ENCODE results near the gene MKRN2.
"Not testable (repeated sequence)": the region's sequence is repeated elsewhere in the genome, so short reads cannot be mapped to it uniquely, and the experiment has no call there.

The MKRN2 gene

GRCh38 chr3:12588039-12589009, 31.4 kb downstream of the MKRN2 start:
- DNase-seq (ENCODE audit: low read depth), result no peak

DNA sequence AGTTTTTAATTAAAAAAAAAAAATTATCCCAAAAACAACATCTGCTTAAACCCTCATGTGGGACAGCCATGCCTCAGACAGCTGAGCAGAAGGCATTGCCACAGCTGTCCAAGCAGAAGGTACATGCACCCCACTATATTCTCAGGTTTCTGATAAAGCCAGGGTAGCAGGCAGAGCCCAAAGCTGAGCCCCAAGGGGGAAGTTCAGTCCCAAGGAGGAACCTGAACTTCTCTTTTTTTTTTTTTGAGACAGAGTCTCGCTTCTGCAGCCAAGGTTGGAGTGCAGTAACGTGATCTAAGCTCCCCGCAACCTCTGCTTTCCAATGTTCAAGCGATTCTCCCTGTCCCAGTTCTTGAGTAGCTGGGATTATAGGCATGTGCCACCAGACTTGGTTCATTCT, 33.2 kb downstream of the MKRN2 start:
- DNase-seq (ENCODE audit: low read depth), result no peak

GRCh38 chr3:12591456-12591855, 34.6 kb downstream of the MKRN2 start:
- no peak for DNase-seq (ENCODE audit: low read depth)

DNA sequence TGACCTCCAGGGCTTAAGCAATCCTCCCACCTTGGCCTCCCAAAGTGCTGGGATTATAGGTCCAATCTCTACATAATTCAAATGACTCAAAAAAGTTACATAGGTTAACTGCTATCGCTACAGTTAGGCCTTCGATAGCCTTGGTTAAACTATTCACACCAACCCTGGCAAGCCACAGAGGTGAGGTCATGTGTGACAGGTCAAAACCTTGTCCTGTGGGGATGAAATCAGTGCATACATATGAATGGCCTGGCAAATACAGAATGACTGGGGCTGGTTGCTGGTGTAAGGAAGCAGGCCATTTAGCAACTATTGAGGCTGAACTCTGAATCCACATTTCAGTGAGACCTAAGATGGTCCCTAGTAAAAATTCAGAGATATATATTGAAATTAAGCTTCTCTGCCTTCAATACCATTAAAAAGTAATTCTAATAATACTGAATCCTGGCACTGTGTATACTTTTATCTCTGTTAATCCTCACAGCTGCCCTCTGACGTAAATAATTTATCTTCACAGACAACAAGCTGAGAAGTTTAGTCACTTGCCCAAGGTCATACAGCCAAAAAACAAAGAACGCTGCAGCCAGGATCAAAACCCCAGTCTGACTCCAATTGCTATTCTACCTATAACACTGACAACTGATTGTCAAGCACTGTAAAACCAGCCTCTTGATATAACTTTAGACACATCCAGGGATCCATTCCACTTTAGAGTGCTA, 35.3 kb downstream of the MKRN2 start:
- DNase-seq (ENCODE audit: low read depth), result no peak

DNA sequence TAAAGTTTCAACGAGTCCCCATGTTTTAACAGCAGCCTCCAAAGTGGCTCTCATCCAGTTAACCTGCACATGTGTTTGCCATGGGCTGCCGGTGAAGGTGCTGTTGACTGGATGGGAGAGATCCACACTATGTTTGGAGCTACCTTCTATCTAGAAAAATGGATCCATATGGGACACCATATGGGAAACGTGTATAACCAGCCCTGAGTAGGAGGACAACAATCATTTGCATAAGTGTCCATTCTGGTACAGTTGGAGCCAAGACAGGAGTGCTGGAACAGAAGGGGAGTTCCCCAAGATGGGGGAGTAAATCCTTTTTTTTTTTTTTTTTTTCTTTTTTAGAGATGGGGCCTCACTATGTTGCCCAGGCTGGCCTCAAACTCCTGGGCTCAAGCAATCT, 36.6 kb downstream of the MKRN2 start:
- DNase-seq (ENCODE audit: low read depth), result no peak

- DNase-seq (ENCODE audit: low read depth), result no peak
These were observed 42.0 kb downstream of the MKRN2 start for GRCh38 chr3:12598890-12599289.

GRCh38 chr3:12601072-12601471, 44.2 kb downstream of the MKRN2 start:
- no peak for DNase-seq (ENCODE audit: low read depth)

- no peak for DNase-seq (ENCODE audit: low read depth)
These were observed 47.1 kb downstream of the MKRN2 start for GRCh38 chr3:12603969-12604368.

DNA sequence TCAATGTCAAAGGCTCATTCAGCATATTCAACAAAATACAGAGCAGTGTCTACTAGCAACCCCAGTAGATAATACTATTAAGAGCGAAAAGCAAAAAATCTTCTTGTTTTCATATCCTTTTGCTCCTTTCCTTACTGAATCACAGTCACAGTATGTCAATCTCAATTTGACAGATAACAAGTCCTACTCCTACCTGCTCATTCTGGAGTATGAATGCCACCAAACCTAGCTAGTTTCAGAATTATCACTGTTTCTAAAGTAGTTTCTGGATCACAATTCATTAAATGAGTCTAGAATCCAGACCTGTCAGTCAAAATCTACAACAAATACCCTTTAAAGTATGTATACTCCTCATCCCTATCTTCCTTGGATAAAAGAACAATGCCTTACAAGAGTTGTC, 51.5 kb downstream of the MKRN2 start:
- no peak for DNase-seq (ENCODE audit: low read depth)

GRCh38 chr3:12611117-12611516, 54.2 kb downstream of the MKRN2 start:
- DNase-seq (ENCODE audit: low read depth), result no peak

DNA sequence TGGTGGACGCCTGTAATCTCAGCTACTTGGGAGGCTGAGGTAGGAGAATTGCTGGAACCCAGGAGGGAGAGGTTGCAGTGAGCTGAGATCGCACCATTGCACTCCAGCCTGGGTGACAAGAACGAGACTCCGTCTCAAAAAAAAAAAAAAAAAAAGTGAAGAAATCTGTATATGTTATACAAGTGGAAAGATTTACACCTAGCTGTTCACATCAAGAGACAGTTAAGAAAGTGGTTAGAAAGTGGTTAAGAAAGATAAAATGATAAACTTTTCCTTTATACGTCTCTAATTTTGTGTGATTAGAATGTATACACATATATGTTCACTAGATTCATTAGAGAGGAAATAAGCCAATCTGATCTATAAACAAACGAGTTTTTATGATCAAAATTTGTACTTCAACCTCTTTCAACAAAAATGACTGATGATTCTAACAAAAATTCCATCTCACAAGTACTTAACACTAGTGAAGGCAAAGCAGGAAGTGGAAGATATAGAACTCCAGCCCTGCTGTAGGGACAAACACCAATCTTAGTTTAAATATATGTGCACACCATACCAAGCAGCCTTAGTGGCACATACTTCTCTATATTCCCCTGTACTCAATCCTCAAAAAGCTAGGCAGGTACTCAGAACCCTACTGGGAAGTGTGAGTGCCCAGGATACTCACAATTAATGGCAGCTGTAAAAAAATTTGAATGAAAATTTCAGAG, 55.8 kb downstream of the MKRN2 start:
- DNase-seq (ENCODE audit: low read depth), result no peak

GRCh38 chr3:12613250-12613649, 56.4 kb downstream of the MKRN2 start:
- no peak for DNase-seq (ENCODE audit: low read depth)

DNA sequence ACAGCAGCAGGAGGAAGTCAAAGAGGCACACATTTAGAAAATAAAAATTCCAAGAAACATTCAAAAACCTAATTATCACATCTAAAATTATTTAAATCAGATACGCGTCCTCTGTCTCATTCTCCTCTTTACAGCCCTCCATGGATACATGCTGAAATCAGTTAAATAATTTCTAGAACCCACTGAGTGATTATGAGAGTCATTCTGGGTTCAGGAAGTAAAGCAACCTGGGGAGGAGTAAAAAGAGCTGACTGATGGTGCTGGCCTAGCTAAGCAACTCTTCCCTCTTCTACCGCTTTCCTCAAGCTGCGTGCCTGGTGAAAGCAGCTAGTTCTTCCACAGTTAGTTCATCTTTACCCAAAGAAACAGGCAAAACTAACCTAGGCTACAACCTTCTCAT, 58.4 kb downstream of the MKRN2 start:
- no peak for DNase-seq (ENCODE audit: low read depth)

DNA sequence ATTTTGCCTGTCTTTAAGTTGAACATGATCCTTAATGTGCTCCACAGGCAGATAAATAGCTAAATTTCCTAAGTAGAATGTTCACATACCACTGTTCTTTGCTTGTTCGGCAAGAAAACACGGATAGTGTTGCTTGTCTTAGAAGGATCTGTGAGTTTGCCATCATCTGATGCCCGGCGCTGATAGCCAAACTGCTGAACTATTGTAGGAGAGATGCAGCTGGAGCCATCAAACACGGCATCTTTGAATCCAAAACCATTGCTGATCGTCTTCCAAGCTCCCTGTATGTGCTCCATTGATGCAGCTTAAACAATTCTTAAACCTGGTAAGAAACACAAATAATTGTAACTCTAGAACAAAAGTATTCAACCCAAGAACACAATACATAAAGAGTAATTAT, 61.5 kb downstream of the MKRN2 start:
- no peak for DNase-seq (ENCODE audit: low read depth)

DNA sequence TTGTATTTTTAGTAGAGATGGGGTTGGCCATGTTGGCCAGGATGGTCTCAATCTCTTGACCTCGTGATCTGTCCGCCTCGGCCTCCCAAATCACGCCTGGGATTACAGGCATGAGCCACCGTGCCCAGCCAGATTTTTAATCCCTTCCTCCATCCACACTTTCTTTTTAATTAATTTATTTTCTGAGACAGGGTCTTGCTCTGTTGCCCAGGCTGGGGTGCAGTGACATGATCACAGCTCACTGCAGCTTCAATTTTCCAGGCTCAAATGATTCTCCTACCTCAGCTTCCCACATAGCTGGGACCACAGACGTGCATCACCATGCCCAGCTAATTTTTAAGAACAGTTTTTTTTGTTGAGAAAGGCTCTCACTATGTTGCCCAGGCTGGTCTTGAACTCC, 63.4 kb downstream of the MKRN2 start:
- no peak for DNase-seq (ENCODE audit: low read depth)

GRCh38 chr3:12620729-12621128, 63.8 kb downstream of the MKRN2 start:
- DNase-seq (ENCODE audit: low read depth), result no peak

DNA sequence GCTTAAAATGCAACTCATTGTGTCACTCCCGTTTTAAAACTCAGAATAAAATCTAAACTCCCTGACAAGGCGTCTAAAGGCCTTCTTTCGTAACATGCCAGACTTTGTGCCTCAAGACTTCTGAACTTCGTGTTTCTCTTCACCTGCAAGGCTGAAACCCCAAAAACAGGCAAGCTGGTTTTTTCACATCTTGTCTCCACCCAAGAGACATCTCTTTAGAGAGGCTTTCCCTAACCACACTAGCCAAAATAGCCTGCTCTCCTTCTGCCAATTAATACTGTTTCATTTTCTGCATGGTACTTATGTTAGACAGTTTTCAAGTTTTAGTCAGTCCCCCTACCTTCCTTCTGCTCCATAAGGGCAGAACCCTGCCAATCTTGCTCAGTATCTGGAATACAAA, 65.4 kb downstream of the MKRN2 start:
- no peak for DNase-seq (ENCODE audit: low read depth)

DNA sequence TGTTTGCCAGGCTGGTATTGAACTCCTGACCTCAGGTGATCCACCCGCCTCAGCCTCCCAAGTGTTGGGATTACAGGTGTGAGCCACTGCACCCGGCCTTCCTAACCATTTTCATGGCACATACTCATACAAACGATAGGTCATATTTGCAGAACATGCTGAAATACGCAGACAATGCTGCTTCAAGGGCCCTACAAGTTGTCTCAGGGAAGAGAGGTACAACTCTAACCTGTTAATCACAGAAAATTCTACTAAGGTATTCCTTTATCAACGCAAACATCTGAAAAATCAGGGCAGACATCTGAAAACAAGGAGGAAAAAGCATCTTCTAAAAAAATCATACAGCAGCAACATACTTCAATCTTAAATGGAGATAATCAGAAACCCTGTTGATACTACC, 67.2 kb downstream of the MKRN2 start:
- no peak for DNase-seq (ENCODE audit: low read depth)

DNA sequence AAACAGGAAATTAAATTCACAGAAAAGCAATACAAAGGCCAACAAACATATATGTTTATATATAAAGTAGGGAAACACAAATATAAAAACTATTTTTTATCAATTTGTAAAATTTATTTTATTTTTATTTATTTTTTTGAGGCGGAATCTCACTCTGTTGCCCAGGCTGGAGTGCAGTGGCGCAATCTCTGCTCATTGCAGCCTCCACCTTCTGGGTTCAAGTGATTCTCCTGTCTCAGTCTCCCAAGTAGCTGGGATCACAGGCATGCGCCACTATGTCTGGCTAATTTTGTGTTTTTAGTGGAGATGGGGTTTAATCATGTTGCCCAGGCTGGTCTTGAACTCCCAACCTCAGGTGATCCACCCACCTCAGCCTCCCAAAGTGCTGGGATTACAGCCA, 68.1 kb downstream of the MKRN2 start:
- DNase-seq (ENCODE audit: low read depth), result not testable (repeated sequence)

DNA sequence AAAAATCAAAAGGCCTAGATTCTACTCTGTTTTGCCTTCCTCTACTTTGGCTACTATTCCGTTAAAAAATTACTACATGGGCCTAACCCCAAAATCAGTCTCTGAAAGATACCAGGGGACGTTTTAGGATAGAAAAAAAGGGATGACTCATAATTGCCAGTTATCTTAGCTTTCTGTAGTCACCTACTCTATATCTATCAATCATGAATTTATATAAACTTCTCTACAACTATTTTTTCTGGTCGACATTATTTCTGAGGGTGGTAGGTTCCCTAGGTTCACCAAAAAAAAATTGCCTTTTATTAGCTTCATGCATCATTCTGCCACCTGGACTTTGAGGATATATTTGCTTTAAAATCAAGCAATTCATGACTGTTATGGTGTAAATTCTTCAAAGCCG, 70.5 kb downstream of the MKRN2 start:
- DNase-seq (ENCODE audit: low read depth), result no peak

DNA sequence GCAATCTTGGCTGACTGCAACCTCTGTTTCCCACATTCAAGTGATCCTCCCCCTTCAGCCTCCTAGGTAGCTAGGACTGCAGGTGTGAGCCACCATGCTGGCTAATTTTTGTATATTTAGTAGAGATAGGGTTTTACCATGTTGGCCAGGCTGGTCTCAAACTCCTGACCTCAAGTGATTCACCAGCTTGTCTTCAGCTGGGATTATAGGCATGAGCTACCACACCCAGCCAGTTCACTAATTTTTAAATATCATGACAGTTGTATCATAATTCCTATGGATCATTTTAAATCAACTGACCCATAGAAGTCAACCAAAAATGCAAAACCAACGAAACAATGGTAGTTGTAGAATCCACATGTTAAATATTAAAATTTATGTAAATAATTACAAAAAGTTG, 71.9 kb downstream of the MKRN2 start:
- no peak for DNase-seq (ENCODE audit: low read depth)

GRCh38 chr3:12629560-12629959, 72.7 kb downstream of the MKRN2 start:
- DNase-seq (ENCODE audit: low read depth), result no peak

DNA sequence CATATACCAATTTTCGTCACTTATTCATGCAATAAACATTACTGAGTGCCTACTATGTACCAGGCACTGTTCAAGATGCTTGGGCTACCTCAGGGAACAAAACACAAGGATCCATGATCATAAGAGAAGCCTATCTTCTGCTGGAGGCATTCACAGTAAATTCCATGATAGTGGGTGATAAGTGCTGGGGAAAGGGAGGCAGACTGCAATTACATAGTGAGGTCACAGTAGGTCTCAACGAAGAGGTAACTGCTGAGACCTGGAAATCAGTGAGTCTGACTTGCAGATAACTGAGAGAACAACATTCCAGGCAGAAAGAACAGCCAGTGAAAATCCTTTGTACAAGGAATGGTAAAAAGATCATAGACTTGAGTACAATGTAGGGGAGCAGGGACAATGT, 73.4 kb downstream of the MKRN2 start:
- no peak for DNase-seq (ENCODE audit: low read depth)

Data from T-helper 22 cell (primary cell).